ENCODE measurements around the gene KRT6B. TPM values are rescaled to one million over a fixed set of nuclear protein-coding genes. Genes with fewer than 3 reads are reported as not detected.

KRT6B gene
- polyA plus RNA-seq, 1 donor (not counting 4 experiments of a cell fraction or from before 2014, with no cell fraction given): 2,016 TPM

GRCh38 chr12:52494518-52494917 is 42.6 kb upstream of the KRT6B start:
- Histone ChIP-seq H3K9ac (ENCODE audit: control insufficient read depth, extremely low read depth, insufficient read depth, low read length) (peak overlapping the region; percentile 92), H3K4me3 (ENCODE audit: control insufficient read depth in 2 of 3, extremely low read depth in 1 of 3, insufficient read depth in 2 of 3, low read depth in 1 of 3, low read length in 3 of 3) (peak overlapping the region in 2 of 3 experiments; percentile 31 to 72), H3K36me3 (ENCODE audit: control insufficient read depth in 2 of 2, extremely low read depth in 1 of 2, insufficient read depth in 2 of 2, low read length in 2 of 2) (peaks cover 11 to 23% of the 10 kb centered on the region in 2 experiments), H2AFZ (ENCODE audit: control insufficient read depth, low read length) (no peak overlapping the region), H3K27ac (ENCODE audit: control insufficient read depth, insufficient read depth, low read length) (peak overlapping the region; percentile 99), H4K20me1 (ENCODE audit: control insufficient read depth, extremely low read depth, insufficient read depth, low read length) (peaks cover 22% of the 10 kb centered on the region), H3K9me1 (ENCODE audit: control insufficient read depth, extremely low read depth, insufficient read depth, low read length) (no peaks in the 10 kb centered on the region), H3K9me3 (ENCODE audit: control insufficient read depth, low read depth, low read length) (no peaks in the 10 kb centered on the region), H3K27me3 (ENCODE audit: control insufficient read depth, extremely low read depth, insufficient read depth, low read length) (no peaks in the 10 kb centered on the region), H3K79me2 (ENCODE audit: control insufficient read depth, insufficient read depth, low read length) (peaks cover 16% of the 10 kb centered on the region), H3K4me2 (ENCODE audit: control insufficient read depth, extremely low read depth, insufficient read depth, low read depth, low read length) (peak overlapping the region; percentile 96), H3K4me1 (ENCODE audit: control insufficient read depth, extremely low read depth, insufficient read depth, low read length) (peaks cover 52% of the 10 kb centered on the region)
- peak; percentile 96 for DNase-seq (ENCODE audit: low read depth, low spot score)
- no peak for TF ChIP-seq CTCF (optimal IDR thresholded peaks at IDR 0.05 in 1 of 3, IDR thresholded peaks at IDR 0.05 in 1 of 3, conservative IDR thresholded peaks at IDR 0.05 in 1 of 3; ENCODE audit: extremely low read depth in 1 of 3, insufficient read depth in 2 of 3, low read length in 3 of 3)
- TF ChIP-seq EZH2 (IDR thresholded peaks at IDR 0.05; ENCODE audit: low read length): no peak
- dilution Hi-C loops (cut with MboI; ENCODE audit: extremely low pct_ligation_motif_present, low sequenced_read_pairs): no loop called here
- peak; percentile 99 for FAIRE-seq

- Histone ChIP-seq H3K27me3 (ENCODE audit: control insufficient read depth, extremely low read depth, insufficient read depth, low read length) (no peaks in the 10 kb centered on the region), H3K79me2 (ENCODE audit: control insufficient read depth, insufficient read depth, low read length) (peaks cover 16% of the 10 kb centered on the region), H3K9me3 (ENCODE audit: control insufficient read depth, low read depth, low read length) (no peaks in the 10 kb centered on the region), H3K9ac (ENCODE audit: control insufficient read depth, extremely low read depth, insufficient read depth, low read length) (peak overlapping the region; percentile 92), H2AFZ (ENCODE audit: control insufficient read depth, low read length) (no peak overlapping the region), H3K36me3 (ENCODE audit: control insufficient read depth in 2 of 2, extremely low read depth in 1 of 2, insufficient read depth in 2 of 2, low read length in 2 of 2) (peaks cover 12 to 26% of the 10 kb centered on the region in 2 experiments), H3K9me1 (ENCODE audit: control insufficient read depth, extremely low read depth, insufficient read depth, low read length) (no peaks in the 10 kb centered on the region), H3K4me2 (ENCODE audit: control insufficient read depth, extremely low read depth, insufficient read depth, low read depth, low read length) (peak overlapping the region; percentile 96), H3K4me1 (ENCODE audit: control insufficient read depth, extremely low read depth, insufficient read depth, low read length) (peaks cover 52% of the 10 kb centered on the region), H3K27ac (ENCODE audit: control insufficient read depth, insufficient read depth, low read length) (peak overlapping the region; percentile 99), H4K20me1 (ENCODE audit: control insufficient read depth, extremely low read depth, insufficient read depth, low read length) (peaks cover 22% of the 10 kb centered on the region), H3K4me3 (ENCODE audit: control insufficient read depth in 2 of 3, extremely low read depth in 1 of 3, insufficient read depth in 2 of 3, low read depth in 1 of 3, low read length in 3 of 3) (peak overlapping the region; percentile 25 to 72 (median 63))
- dilution Hi-C loops (cut with MboI; ENCODE audit: extremely low pct_ligation_motif_present, low sequenced_read_pairs): no loop called here
- no peak for DNase-seq (ENCODE audit: low read depth, low spot score)
- no peak for FAIRE-seq
- TF ChIP-seq EZH2 (IDR thresholded peaks at IDR 0.05; ENCODE audit: low read length) (no peak), CTCF (optimal IDR thresholded peaks at IDR 0.05 in 1 of 3, IDR thresholded peaks at IDR 0.05 in 1 of 3, conservative IDR thresholded peaks at IDR 0.05 in 1 of 3; ENCODE audit: extremely low read depth in 1 of 3, insufficient read depth in 2 of 3, low read length in 3 of 3) (no peak)
Measured at GRCh38 chr12:52494100-52494499, 42.2 kb upstream of the KRT6B start.

All from keratinocyte (primary cell).